Keratinocyte (primary cell): ENCODE measurements around the gene LSM10. TPM values are rescaled to one million over a fixed set of nuclear protein-coding genes. Genes with fewer than 3 reads are reported as not detected.

Source experiments
- DNase-seq: peaks from one replicate; pipeline ENCODE4 v3.0.0-alpha.2; 2011; ENCODE audit warnings: low read depth, missing footprints, low spot score
- FAIRE-seq: peaks from 2 replicates; lab custom pipeline; 2011; peaks lifted over from hg19 to GRCh38; lab: Jason Lieb, UNC
- H2AFZ ChIP-seq: 2 replicates; pipeline ENCODE4 v1.6.0; 2012; ENCODE audit warnings: low read length, control low read depth, inconsistent platforms; ENCODE audit not compliant: control insufficient read depth
- H3K27ac ChIP-seq: 2 replicates; pipeline ENCODE4 v1.5.1; 2011; ENCODE audit warnings: low read length; ENCODE audit not compliant: control insufficient read depth, insufficient read depth
- H3K27me3 ChIP-seq: 3 replicates; pipeline ENCODE4 v1.6.0; 2011; ENCODE audit warnings: low read length; ENCODE audit not compliant: control insufficient read depth, insufficient read depth; ENCODE audit errors: extremely low read depth
- H3K36me3 ChIP-seq, 2 experiments: 2 replicates in 1 of 2; 3 replicates in 1 of 2; pipeline ENCODE4 v1.5.1; 2011; ENCODE audit warnings: low read length in 2 of 2, mild to moderate bottlenecking in 1 of 2; ENCODE audit not compliant: control insufficient read depth in 2 of 2, insufficient read depth in 2 of 2; ENCODE audit errors: extremely low read depth in 1 of 2
- H3K4me1 ChIP-seq: 3 replicates; pipeline ENCODE4 v1.5.1; 2011; ENCODE audit warnings: low read length; ENCODE audit not compliant: control insufficient read depth, insufficient read depth; ENCODE audit errors: extremely low read depth
- H3K4me2 ChIP-seq: 3 replicates; pipeline ENCODE4 v1.6.0; 2011; ENCODE audit warnings: low read depth, low read length; ENCODE audit not compliant: control insufficient read depth, insufficient read depth; ENCODE audit errors: extremely low read depth
- H3K4me3 ChIP-seq, 3 experiments: fragments of 200-600 bp in 1 of 3; sonication (generic) in 1 of 3; 2 replicates in 2 of 3; 3 replicates in 1 of 3; pipeline ENCODE4 v1.5.1; 2011 to 2016; ENCODE audit warnings: low read length in 3 of 3, mild to moderate bottlenecking in 3 of 3, control low read depth in 2 of 3, inconsistent platforms in 1 of 3, low read depth in 1 of 3, mixed read lengths in 1 of 3, mixed run types in 1 of 3, moderate library complexity in 1 of 3; ENCODE audit not compliant: control insufficient read depth in 2 of 3, insufficient read depth in 2 of 3; ENCODE audit errors: extremely low read depth in 1 of 3
- H3K79me2 ChIP-seq: 2 replicates; pipeline ENCODE4 v1.6.0; 2012; ENCODE audit warnings: low read length; ENCODE audit not compliant: control insufficient read depth, insufficient read depth
- H3K9ac ChIP-seq: 3 replicates; pipeline ENCODE4 v1.6.0; 2011; ENCODE audit warnings: low read length; ENCODE audit not compliant: control insufficient read depth, insufficient read depth; ENCODE audit errors: extremely low read depth
- H3K9me1 ChIP-seq: 3 replicates; pipeline ENCODE4 v1.6.0; 2011; ENCODE audit warnings: low read length; ENCODE audit not compliant: control insufficient read depth, insufficient read depth; ENCODE audit errors: extremely low read depth
- H3K9me3 ChIP-seq: 2 replicates; pipeline ENCODE4 v1.5.1; 2012; ENCODE audit warnings: low read depth, low read length; ENCODE audit not compliant: control insufficient read depth
- H4K20me1 ChIP-seq: 3 replicates; pipeline ENCODE4 v1.6.0; 2011; ENCODE audit warnings: low read length; ENCODE audit not compliant: control insufficient read depth, insufficient read depth; ENCODE audit errors: extremely low read depth
- CTCF ChIP-seq, 3 experiments: IDR thresholded peaks in 1 of 3; conservative IDR thresholded peaks in 1 of 3; optimal IDR thresholded peaks in 1 of 3; 2 replicates in 2 of 3; 3 replicates in 1 of 3; pipeline versions ENCODE3 to v1.5.1; 2011; ENCODE audit warnings: low read length in 3 of 3, mild to moderate bottlenecking in 3 of 3, moderate library complexity in 2 of 3, control low read depth in 1 of 3, inconsistent platforms in 1 of 3; ENCODE audit not compliant: insufficient read depth in 2 of 3; ENCODE audit errors: extremely low read depth in 1 of 3
- EZH2 ChIP-seq: IDR thresholded peaks from one replicate; pipeline ENCODE4 v1.6.1; 2012; ENCODE audit warnings: inconsistent platforms, mild to moderate bottlenecking, low read length, moderate library complexity
- dilution Hi-C: fragments of 300-500 bp; cut with MboI; formaldehyde crosslinking; loops from one replicate; pipeline ENCODE4 v1.7.0; 2020; ENCODE audit warnings: low sequenced_read_pairs; ENCODE audit not compliant: extremely low pct_ligation_motif_present
- polyA plus RNA-seq, 5 experiments: library from polyadenylated mRNA; depleted of rRNA in 3 of 5; stranded (reverse) in 3 of 5; stranded (forward) in 1 of 5; unstranded in 1 of 5; fragments of >200 nt; gene quantifications; 1 replicate in 1 of 5; 2 replicates in 3 of 5; 3 replicates in 1 of 5; pipeline versions ENCODE4 v1.2.1 to v1.2.3, GENCODE V29; 2011 to 2012; ENCODE audit warnings: missing spikeins in 2 of 5, low read depth in 1 of 5, low replicate concordance in 1 of 5

The LSM10 gene
- polyA plus RNA-seq, 1 donor (not counting 4 experiments of a cell fraction or from before 2014, with no cell fraction given) = 45.3 TPM

GRCh38 chr1:36396359-36396758 is 1.3 kb downstream of the LSM10 start:
- H3K4me2 ChIP-seq = peak overlapping the region; percentile 77
- peaks cover 17% of the 10 kb centered on the region for H3K79me2 ChIP-seq
- H3K9ac ChIP-seq = no peak overlapping the region
- no peaks in the 10 kb centered on the region for H4K20me1 ChIP-seq
- no peak overlapping the region for H2AFZ ChIP-seq
- dilution Hi-C loops = no loop called here
- FAIRE-seq = no peak
- H3K9me1 ChIP-seq = no peaks in the 10 kb centered on the region
- H3K4me3 ChIP-seq = no peak overlapping the region
- H3K36me3 ChIP-seq = peaks cover 9 to 14% of the 10 kb centered on the region in 2 experiments
- H3K27ac ChIP-seq = no peak overlapping the region
- H3K9me3 ChIP-seq = no peaks in the 10 kb centered on the region
- H3K27me3 ChIP-seq = no peaks in the 10 kb centered on the region
- DNase-seq = no peak
- no peak for TF ChIP-seq CTCF (optimal IDR thresholded peaks at IDR 0.05 in 1 of 3, IDR thresholded peaks at IDR 0.05 in 1 of 3, conservative IDR thresholded peaks at IDR 0.05 in 1 of 3; ENCODE audit: extremely low read depth in 1 of 3, insufficient read depth in 2 of 3, low read length in 3 of 3)
- TF ChIP-seq EZH2 = no peak
- peaks cover 12% of the 10 kb centered on the region for H3K4me1 ChIP-seq

- dilution Hi-C loops = no loop called here
- no peak for FAIRE-seq
- H3K4me3 ChIP-seq = no peak overlapping the region
These were observed 4.0 kb downstream of the LSM10 start for GRCh38 chr1:36393686-36394085.

More at GRCh38 chr1:36393686-36394085, 4.0 kb downstream of the LSM10 start:
- Histone ChIP-seq H3K79me2 (peaks cover 17% of the 10 kb centered on the region), H2AFZ (no peak overlapping the region), H3K4me1 (peaks cover 7% of the 10 kb centered on the region), H3K36me3 (peaks cover 16% of the 10 kb centered on the region in 2 experiments), H3K27ac (no peak overlapping the region), H3K9me3 (no peaks in the 10 kb centered on the region), H3K9ac (no peak overlapping the region), H3K4me2 (no peak overlapping the region), H3K9me1 (no peaks in the 10 kb centered on the region), H4K20me1 (no peaks in the 10 kb centered on the region), H3K27me3 (no peaks in the 10 kb centered on the region)
- TF ChIP-seq EZH2 = no peak
- TF ChIP-seq CTCF (optimal IDR thresholded peaks at IDR 0.05 in 1 of 3, IDR thresholded peaks at IDR 0.05 in 1 of 3, conservative IDR thresholded peaks at IDR 0.05 in 1 of 3; ENCODE audit: extremely low read depth in 1 of 3, insufficient read depth in 2 of 3, low read length in 3 of 3) = no peak
- DNase-seq = no peak
